KMS-11 (cell line): ENCODE results near the gene TMEM217.

Source experiments
- H2AFZ ChIP-seq: fragments of 200-600 bp; sonication (generic); 2 replicates; pipeline ENCODE4 v1.6.1; 2016; ENCODE audit warnings: antibody characterized with exemption, mixed run types, low read depth
- H3K27ac ChIP-seq: fragments of 200-600 bp; sonication (generic); 2 replicates; pipeline ENCODE4 v1.6.1; 2016; ENCODE audit warnings: mild to moderate bottlenecking, mixed run types
- H3K27me3 ChIP-seq: fragments of 200-600 bp; sonication (generic); 2 replicates; pipeline ENCODE4 v1.6.1; 2017; ENCODE audit warnings: mild to moderate bottlenecking, low read depth, mixed run types, moderate library complexity; ENCODE audit not compliant: insufficient read depth
- H3K36me3 ChIP-seq: fragments of 200-600 bp; sonication (generic); 2 replicates; pipeline ENCODE4 v1.6.1; 2017; ENCODE audit warnings: mild to moderate bottlenecking, mixed run types; ENCODE audit not compliant: insufficient read depth
- H3K4me1 ChIP-seq: fragments of 200-600 bp; sonication (generic); 2 replicates; pipeline ENCODE4 v1.6.1; 2016; ENCODE audit warnings: mild to moderate bottlenecking, low read depth, mixed run types; ENCODE audit not compliant: poor library complexity, severe bottlenecking
- H3K4me2 ChIP-seq: fragments of 200-600 bp; sonication (generic); 2 replicates; pipeline ENCODE4 v1.7.0; 2016; ENCODE audit warnings: mild to moderate bottlenecking, mixed run types
- H3K4me3 ChIP-seq: fragments of 200-600 bp; sonication (generic); IDR thresholded peaks from 2 replicates; pipeline ENCODE4 v1.6.1; 2017; ENCODE audit warnings: low read depth, low read length, mixed read lengths; ENCODE audit not compliant: insufficient read depth
- H3K79me2 ChIP-seq: fragments of 200-600 bp; sonication (generic); 2 replicates; pipeline ENCODE4 v1.6.1; 2016; ENCODE audit warnings: low read depth, mixed run types; ENCODE audit not compliant: insufficient read depth
- H3K9ac ChIP-seq: fragments of 200-600 bp; sonication (generic); 2 replicates; pipeline ENCODE4 v1.6.1; 2016; ENCODE audit warnings: mild to moderate bottlenecking, mixed run types
- H4K20me1 ChIP-seq: fragments of 200-600 bp; sonication (generic); 2 replicates; pipeline ENCODE4 v1.6.1; 2016; ENCODE audit warnings: mild to moderate bottlenecking, mixed run types; ENCODE audit not compliant: insufficient read depth
- TF ChIP-seq, protein P1 (sequence below): fragments of 200-600 bp; sonication (generic); conservative IDR thresholded peaks from 2 replicates; pipeline ENCODE4 v1.6.1; 2017; ENCODE audit warnings: low read depth, mild to moderate bottlenecking, antibody characterized with exemption, low read length, moderate library complexity, mixed read lengths

The TMEM217 gene

DNA sequence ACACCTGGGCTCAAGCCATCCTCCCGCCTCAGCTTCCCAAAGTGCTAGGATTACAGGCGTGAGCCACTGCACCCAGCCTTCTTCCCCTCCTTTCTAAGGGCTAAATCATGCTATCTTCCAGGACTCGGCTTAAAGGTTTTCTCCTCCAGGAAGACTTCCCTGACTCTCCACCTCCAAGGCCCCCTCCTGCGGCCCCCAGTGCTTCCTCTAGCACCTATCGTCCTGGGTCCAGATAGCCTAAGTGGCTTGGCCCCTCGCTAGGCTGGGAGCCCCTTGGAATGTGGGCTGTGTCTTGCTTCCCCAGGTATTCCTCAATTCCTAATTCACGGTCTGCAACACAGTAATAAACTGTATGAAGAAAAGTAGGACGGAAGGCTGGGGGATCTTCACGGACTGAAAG is 51.3 kb downstream of the TMEM217 start:
- Histone ChIP-seq H3K9ac (no peak overlapping the region), H3K36me3 (no peaks in the 10 kb centered on the region), H4K20me1 (no peaks in the 10 kb centered on the region), H3K79me2 (no peaks in the 10 kb centered on the region), H3K4me1 (peaks cover 10% of the 10 kb centered on the region), H3K27me3 (no peaks in the 10 kb centered on the region), H3K27ac (no peak overlapping the region), H2AFZ (no peak overlapping the region), H3K4me3 (no peak overlapping the region), H3K4me2 (no peak overlapping the region)
- TF ChIP-seq, protein P1, sequence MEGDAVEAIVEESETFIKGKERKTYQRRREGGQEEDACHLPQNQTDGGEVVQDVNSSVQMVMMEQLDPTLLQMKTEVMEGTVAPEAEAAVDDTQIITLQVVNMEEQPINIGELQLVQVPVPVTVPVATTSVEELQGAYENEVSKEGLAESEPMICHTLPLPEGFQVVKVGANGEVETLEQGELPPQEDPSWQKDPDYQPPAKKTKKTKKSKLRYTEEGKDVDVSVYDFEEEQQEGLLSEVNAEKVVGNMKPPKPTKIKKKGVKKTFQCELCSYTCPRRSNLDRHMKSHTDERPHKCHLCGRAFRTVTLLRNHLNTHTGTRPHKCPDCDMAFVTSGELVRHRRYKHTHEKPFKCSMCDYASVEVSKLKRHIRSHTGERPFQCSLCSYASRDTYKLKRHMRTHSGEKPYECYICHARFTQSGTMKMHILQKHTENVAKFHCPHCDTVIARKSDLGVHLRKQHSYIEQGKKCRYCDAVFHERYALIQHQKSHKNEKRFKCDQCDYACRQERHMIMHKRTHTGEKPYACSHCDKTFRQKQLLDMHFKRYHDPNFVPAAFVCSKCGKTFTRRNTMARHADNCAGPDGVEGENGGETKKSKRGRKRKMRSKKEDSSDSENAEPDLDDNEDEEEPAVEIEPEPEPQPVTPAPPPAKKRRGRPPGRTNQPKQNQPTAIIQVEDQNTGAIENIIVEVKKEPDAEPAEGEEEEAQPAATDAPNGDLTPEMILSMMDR, result no peak

- no peak overlapping the region for H2AFZ ChIP-seq
- peaks cover 10% of the 10 kb centered on the region for H3K4me1 ChIP-seq
- no peaks in the 10 kb centered on the region for H3K36me3 ChIP-seq
- H3K4me3 ChIP-seq, result no peak overlapping the region
- H3K4me2 ChIP-seq, result no peak overlapping the region
- TF ChIP-seq, protein P1, result no peak
- H3K27ac ChIP-seq, result no peak overlapping the region
- H4K20me1 ChIP-seq, result no peaks in the 10 kb centered on the region
- H3K9ac ChIP-seq, result no peak overlapping the region
- no peaks in the 10 kb centered on the region for H3K79me2 ChIP-seq
- H3K27me3 ChIP-seq, result no peaks in the 10 kb centered on the region
Measured at GRCh38 chr6:37205997-37206340, 52.0 kb downstream of the TMEM217 start.

- Histone ChIP-seq H3K4me3 (no peak overlapping the region), H3K27ac (no peak overlapping the region), H2AFZ (no peak overlapping the region), H3K9ac (no peak overlapping the region), H3K4me1 (peaks cover 6% of the 10 kb centered on the region), H3K27me3 (no peaks in the 10 kb centered on the region), H3K79me2 (no peaks in the 10 kb centered on the region), H3K4me2 (no peak overlapping the region), H4K20me1 (no peaks in the 10 kb centered on the region), H3K36me3 (no peaks in the 10 kb centered on the region)
- TF ChIP-seq, protein P1, result no peak
Measured at GRCh38 chr6:37205175-37205996, 52.6 kb downstream of the TMEM217 start.

DNA sequence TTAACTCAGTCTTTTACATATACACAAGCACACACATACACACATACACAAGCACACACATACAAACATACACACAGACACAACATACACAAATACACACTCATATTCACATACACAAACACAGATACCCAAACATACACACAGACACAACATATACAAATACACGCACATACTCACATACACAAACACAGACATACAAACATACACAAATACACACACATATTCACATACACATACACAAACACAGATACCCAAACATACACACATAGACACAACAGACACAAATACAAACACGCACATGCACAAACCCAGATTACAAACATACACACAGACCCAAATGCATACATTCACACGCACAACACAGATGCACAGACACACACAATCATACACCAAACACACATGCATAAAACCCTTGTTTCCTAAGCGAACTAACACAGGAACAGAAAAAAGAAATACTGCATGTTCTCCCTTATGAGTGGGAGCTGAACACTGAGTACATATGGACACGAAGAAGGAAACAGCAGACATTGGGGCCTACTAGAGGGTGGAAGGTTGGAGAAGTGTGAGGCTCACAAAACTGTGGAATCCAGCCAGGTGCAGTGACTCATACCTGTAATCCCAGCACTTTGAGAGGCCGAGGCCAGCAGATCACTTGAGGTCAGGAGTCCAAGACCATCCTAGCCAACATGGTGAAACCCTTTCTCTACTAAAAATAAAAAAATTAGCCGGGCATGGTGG is 53.8 kb downstream of the TMEM217 start:
- Histone ChIP-seq H4K20me1 (no peaks in the 10 kb centered on the region), H3K4me1 (peaks cover 6% of the 10 kb centered on the region), H3K36me3 (no peaks in the 10 kb centered on the region), H3K27me3 (no peaks in the 10 kb centered on the region), H3K9ac (no peak overlapping the region), H3K79me2 (no peaks in the 10 kb centered on the region), H3K4me3 (no peak overlapping the region), H3K4me2 (no peak overlapping the region), H3K27ac (no peak overlapping the region), H2AFZ (no peak overlapping the region)
- TF ChIP-seq, protein P1, result no peak
